GM21526 (cell line): Measurements from ENCODE around the gene SLC7A10.

Source experiments
- ATAC-seq: cut with Tn5 transposase; IDR thresholded peaks from one replicate; pipeline ENCODE4 v1.9.1; 2021; ENCODE audit warnings: moderate library complexity; ENCODE audit not compliant: unreplicated experiment, low FRiP score

The SLC7A10 gene

DNA sequence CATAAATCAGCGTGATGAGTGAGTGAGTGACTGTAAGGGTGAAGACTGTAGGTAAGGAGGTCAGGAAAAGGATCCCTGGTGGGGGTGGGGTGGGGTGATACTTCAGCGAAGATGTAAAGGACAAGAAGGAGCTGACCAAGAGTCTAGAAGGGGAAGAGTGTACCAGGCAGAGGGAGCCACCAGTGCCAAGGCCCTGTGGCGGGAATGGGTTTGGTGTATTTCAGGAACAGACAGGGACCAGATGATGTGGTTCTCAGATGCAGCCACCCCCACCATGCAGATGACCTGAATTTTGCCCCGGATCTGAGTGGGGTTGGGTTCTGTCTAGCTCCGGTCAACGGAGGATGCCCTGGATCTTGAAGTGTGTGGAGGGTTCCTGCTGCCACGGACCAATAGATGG lies 30.1 kb upstream of the SLC7A10 start:
- no peak for ATAC-seq

- ATAC-seq = no peak
These were observed 28.7 kb upstream of the SLC7A10 start for GRCh38 chr19:33254245-33254824.

- no peak for ATAC-seq
These were observed 27.3 kb upstream of the SLC7A10 start for GRCh38 chr19:33252971-33253370.

DNA sequence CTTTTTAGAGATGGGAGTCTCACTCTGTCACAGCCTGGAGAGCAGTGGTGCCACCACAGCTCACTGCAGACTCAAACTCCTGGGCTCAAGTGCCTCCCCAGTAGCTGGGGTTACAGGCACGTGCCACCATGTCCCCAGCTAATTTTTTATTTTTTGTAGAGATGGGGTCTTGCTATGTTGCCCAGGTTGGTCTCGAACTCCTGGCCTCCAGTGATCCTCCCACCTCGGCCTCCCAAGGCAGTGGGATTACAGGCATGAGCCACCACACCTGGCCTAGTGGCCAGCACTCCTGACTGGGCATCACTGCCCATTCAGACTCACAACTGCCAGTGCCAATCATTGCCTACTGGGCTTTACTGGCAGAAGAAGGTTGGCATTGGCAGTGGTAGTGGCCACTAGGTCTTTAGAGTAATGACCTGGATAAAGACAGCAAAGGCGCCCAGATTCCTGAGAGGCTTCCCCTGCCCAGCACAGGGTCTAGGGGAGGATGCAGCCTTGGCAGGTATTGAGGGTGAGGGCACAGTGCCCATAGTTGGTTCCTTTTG lies 26.8 kb upstream of the SLC7A10 start:
- no peak for ATAC-seq

- ATAC-seq = no peak
These were observed 26.0 kb upstream of the SLC7A10 start for GRCh38 chr19:33251526-33252090.

- ATAC-seq = no peak
These were observed 25.4 kb upstream of the SLC7A10 start for GRCh38 chr19:33251076-33251475.

- ATAC-seq = no peak
These were observed 24.9 kb upstream of the SLC7A10 start for GRCh38 chr19:33250500-33250899.

DNA sequence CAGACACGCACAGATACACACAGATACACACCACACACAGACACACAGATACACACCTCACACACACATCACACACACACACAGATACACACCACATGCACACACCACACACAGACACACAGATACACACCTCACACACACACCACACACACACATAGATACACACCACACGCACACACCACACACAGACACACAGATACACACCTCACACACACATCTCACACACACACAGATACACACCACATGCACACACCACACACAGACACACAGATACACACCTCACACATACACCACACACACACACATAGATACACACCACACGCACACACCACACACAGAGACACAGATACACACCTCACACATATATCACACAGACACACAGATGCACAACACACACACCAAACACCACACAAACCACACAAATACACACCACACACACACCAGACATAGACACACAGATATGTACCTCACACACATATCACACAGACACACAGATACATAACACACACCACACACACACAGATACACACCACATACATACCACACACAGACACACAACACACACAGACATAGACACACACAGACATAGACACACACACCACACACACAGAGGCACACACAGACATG lies 24.2 kb upstream of the SLC7A10 start:
- ATAC-seq = no peak

- ATAC-seq = no peak
These were observed 23.4 kb upstream of the SLC7A10 start for GRCh38 chr19:33248954-33249613.

DNA sequence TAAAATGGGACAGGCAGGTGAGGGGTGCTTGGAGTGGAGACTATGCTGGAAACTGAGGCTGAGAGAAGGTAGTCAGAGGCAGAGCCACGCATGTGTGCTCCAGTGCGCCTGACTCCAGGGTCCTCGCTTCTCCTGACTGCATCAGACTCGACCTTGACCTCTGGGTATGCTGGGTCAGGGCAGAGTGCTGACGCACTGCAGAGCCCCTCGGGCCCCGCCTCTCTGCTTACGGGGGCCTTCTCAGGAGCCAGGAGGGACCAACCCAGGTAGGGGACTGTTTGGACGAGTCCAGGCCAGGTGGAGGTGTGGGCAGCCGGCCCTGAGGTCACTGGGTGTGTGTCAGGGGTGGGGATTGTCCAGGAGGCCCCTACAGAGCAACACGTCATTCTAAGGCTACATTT lies 22.9 kb upstream of the SLC7A10 start:
- no peak for ATAC-seq

DNA sequence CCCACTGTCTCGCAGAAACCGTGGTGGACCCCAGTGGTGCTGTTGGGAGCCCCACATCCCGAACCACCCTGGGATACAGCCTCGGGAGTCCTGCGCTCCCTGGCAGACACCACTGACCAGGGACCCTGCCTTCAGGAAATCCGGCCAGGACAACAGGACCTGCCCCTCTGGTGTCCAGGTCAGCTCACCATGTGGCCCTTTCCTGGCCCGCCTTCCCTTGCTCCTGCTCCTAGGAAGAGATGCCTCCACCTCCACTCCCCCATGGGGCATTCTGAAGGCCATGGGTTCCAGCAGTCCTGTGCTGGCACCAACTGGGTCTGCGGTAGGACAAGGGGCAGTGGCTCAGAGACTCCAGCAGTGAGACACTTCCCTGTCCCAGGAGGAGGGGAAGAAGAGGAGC lies 22.5 kb upstream of the SLC7A10 start:
- ATAC-seq = no peak

DNA sequence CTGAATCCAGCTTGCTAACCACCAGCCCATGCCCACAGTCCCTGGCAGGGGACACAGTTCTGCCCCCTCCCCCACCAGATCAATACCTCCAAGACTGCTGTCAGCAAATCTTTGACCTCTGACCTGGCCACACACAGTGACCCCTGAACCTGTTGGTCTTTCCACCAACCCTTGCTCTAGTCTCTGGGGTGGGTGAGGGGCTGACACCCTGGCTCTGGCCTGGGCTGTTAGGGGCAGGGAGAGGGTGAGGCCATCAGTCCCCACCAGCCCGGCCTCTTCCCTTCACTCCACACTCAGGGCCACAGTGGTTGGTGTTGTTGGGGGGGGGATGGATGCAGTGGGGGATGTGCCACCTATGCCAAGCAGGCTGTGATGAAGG lies 21.8 kb upstream of the SLC7A10 start:
- no peak for ATAC-seq

DNA sequence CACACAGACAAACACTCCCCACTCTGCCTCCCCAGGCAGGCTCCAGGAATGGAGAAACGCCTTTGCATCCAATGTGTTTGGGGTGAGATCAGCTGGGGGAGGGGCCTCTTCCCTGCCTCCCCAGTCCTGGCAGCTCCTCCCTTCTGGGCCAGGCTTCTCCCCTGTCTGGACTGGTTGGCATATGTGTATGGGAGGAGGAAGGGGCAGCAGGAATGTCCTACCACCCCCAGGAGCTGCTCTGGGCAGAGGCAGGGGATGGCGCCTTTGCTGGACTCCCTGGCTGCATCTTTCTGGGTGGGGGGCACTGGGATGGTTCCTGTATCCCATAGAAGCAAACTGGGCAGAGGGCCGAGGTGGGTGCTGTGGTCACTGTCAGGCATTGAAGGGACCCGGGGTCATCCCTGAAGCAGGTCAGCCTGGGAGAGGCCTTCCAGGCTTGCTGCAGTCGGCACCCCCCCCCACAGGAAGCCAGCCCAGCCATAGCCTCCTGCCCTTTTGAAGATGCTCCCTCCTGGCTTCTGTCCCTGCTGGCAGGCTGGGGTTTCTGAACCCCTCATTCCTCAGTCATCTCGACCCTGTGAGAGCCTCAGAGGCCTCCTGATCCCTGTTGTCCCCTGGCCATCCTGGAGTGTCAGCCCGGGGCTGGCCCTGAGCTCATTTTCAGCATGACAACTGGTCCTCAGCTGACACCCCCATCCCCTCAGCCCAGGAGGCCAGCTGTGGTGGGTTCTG lies 21.2 kb upstream of the SLC7A10 start:
- no peak for ATAC-seq

DNA sequence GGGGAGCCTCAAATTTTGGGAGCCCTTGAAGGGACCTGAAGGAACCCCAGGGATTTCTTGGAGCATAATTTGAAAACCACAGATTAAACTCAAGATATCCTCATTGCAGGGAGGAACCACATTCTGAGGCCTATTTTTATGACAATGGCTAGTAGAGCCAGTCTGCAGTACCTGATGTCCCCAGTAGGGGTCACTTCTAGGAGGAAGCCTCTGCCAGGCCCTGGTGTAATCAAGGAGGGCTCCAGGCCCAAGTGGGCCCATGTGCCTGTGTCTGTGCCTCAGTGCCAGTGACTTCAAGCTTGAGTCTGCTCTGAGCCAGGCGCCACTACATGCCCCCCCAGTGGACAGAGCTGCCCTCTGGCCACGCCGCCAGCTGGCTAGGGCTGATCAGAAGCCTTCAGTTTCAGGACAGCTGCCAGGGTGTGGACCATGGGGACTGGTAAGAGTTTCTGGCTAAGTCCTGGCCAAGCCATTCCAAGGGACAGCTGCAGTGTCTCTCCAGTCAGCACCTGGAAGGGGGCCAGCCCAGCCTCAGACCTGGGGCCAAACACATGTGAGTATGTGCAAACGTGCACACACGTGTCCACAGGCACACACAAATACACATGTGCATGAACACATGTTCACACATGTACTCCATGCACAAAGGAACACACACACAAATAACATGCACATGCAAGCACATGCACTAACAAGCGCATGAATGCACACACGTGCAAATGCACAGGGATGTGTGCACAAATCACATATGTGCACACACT lies 20.5 kb upstream of the SLC7A10 start:
- no peak for ATAC-seq

GRCh38 chr19:33242911-33243310 lies 17.3 kb upstream of the SLC7A10 start:
- ATAC-seq = no peak

GRCh38 chr19:33242131-33242530 lies 16.5 kb upstream of the SLC7A10 start:
- no peak for ATAC-seq

- ATAC-seq = no peak
These were observed 16.0 kb upstream of the SLC7A10 start for GRCh38 chr19:33241530-33242101.

DNA sequence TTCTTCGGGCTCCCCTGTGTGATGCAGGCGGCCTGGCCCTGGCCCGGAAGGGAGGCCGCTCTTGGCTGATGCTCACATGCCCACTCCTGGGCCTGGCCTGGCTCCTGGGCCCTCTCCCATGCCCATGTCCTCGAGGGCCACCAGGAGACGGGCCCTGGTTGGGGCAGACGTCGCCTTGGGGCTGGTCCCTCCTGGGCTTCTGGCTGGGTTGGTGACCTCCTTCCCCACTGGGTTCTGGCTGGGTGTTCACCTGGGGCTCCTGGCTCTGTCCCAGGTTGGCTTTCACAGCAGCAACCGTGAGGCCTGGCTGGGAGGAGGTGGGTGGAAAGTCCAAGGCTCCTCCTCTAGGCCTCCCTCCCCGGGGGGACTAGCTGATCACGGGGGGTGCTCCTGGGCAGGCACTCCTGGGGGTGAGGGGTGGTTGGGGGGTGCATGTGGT lies 15.5 kb upstream of the SLC7A10 start:
- ATAC-seq = no peak

DNA sequence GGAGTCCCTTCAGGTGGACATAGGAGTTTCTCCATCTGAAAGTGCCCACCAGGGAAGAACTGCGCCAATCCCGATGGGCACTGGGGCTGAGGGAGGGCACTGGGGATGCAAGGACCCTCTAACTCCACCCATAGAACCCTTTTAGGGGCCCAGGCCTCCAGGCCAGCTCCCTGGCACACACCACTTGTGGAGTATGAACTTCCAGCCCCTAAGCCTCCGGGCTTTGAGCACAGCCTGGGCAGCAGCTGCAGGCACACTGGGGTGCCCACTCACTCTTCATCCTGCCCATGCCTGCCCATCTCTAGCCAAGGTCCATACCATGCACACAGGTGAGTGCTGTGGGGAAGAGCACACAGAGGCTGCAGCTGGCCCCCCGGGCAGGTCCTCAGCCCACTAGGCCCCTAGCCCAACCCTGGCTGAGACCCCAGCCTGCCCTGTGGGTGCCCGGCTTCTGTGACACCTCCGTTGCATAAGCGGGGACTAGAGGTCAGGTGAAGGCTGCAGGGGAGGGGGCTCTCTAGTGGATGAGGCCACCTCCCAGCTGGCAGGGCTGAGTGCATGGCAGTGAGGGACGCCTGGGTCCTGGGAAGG lies 14.6 kb upstream of the SLC7A10 start:
- no peak for ATAC-seq
